ENCODE results near the gene U2AF2. TPM values are rescaled to one million over a fixed set of nuclear protein-coding genes. Genes with fewer than 3 reads are reported as not detected.

Gene U2AF2
- total and polyA plus RNA-seq, 2 of the 8 experiments (the other 6 are each of a cell fraction or from before 2014, with no cell fraction given): 162 to 252 TPM

DNA sequence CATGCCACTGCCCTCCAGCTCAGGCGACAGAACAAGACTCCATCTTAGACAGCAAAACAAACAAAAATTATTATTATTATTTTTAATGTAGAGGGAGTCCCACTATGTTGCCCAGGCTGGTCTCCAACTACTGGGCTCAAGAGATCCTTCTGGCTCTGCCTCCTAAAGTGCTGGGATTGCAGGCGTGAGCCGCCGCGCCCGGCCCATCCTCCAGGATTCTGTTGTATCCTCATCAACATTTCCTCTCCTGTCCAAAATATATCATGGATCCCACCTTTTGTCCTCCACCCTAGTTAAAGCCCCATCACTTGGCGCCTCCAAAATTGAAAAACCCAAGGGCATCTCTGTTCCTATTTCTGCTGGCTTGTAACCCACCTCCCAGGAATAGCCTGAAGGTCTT is 31.7 kb upstream of the U2AF2 start (continued):
- TF ChIP-seq ATF2 (IDR thresholded peaks at IDR 0.05; ENCODE audit: low read length): no peak
- no peak for TF ChIP-seq JUN (IDR thresholded peaks at IDR 0.05; ENCODE audit: low read depth, low read length)
- TF ChIP-seq EZH2 (IDR thresholded peaks at IDR 0.05; ENCODE audit: low read depth, low read length, severe bottlenecking): no peak
- no peak for TF ChIP-seq JUND (IDR thresholded peaks at IDR 0.05; ENCODE audit: low read length)
- TF ChIP-seq CBX8 (IDR thresholded peaks at IDR 0.05; ENCODE audit: borderline replicate concordance, low read depth, low read length): no peak

Data from H1 (cell line).